ENCODE data around the gene TCF7L1. TPM values are rescaled to one million over a fixed set of nuclear protein-coding genes. Genes with fewer than 3 reads are reported as not detected.

TCF7L1 gene
- polyA plus RNA-seq, 1 donor from 2014 or later: not detected

GRCh38 chr2:85148190-85148589, 15.0 kb downstream of the TCF7L1 start:
- Histone ChIP-seq H3K9me3 (ENCODE audit: low read length) (no peaks in the 10 kb centered on the region), H3K27ac (ENCODE audit: low read length) (no peak overlapping the region), H3F3A (ENCODE audit: insufficient read depth, low read length, poor library complexity, severe bottlenecking) (no peaks in the 10 kb centered on the region), H4K20me1 (ENCODE audit: insufficient read depth) (no peaks in the 10 kb centered on the region), H2AFZ (ENCODE audit: low read depth, low read length) (no peak overlapping the region), H3K27me3 (ENCODE audit: insufficient read depth, low read depth, low read length) (no peaks in the 10 kb centered on the region), H3K4me2 (ENCODE audit: low read length) (no peak overlapping the region), H3K9me2 (ENCODE audit: insufficient read depth, low read length) (no peaks in the 10 kb centered on the region), H3K36me3 (ENCODE audit: insufficient read depth, low read length) (no peaks in the 10 kb centered on the region), H3K79me2 (replicated peaks; ENCODE audit: insufficient read depth, low read length) (peaks cover 7% of the 10 kb centered on the region), H3K9ac (ENCODE audit: low read length) (no peak overlapping the region), H3K4me3 (ENCODE audit: low read length) (no peak overlapping the region)
- no peak for TF ChIP-seq RAD21 (conservative IDR thresholded peaks at IDR 0.05)
- no peak for TF ChIP-seq POLR2AphosphoS5 (IDR thresholded peaks at IDR 0.05)
- no peak for TF ChIP-seq MXI1 (conservative IDR thresholded peaks at IDR 0.05; ENCODE audit: poor library complexity, severe bottlenecking)
- TF ChIP-seq EP300 (conservative IDR thresholded peaks at IDR 0.05; ENCODE audit: poor library complexity, severe bottlenecking): no peak
- no peak for TF ChIP-seq CTCF (IDR thresholded peaks at IDR 0.05; ENCODE audit: poor library complexity, severe bottlenecking)
- TF ChIP-seq SMC3 (conservative IDR thresholded peaks at IDR 0.05; ENCODE audit: poor library complexity): no peak
- TF ChIP-seq TAF1 (IDR thresholded peaks at IDR 0.05; ENCODE audit: low read depth): no peak
- no peak for TF ChIP-seq EZH2 (IDR thresholded peaks at IDR 0.05; ENCODE audit: borderline replicate concordance, insufficient read depth, low read length, poor library complexity, severe bottlenecking)
- TF ChIP-seq, protein P1, sequence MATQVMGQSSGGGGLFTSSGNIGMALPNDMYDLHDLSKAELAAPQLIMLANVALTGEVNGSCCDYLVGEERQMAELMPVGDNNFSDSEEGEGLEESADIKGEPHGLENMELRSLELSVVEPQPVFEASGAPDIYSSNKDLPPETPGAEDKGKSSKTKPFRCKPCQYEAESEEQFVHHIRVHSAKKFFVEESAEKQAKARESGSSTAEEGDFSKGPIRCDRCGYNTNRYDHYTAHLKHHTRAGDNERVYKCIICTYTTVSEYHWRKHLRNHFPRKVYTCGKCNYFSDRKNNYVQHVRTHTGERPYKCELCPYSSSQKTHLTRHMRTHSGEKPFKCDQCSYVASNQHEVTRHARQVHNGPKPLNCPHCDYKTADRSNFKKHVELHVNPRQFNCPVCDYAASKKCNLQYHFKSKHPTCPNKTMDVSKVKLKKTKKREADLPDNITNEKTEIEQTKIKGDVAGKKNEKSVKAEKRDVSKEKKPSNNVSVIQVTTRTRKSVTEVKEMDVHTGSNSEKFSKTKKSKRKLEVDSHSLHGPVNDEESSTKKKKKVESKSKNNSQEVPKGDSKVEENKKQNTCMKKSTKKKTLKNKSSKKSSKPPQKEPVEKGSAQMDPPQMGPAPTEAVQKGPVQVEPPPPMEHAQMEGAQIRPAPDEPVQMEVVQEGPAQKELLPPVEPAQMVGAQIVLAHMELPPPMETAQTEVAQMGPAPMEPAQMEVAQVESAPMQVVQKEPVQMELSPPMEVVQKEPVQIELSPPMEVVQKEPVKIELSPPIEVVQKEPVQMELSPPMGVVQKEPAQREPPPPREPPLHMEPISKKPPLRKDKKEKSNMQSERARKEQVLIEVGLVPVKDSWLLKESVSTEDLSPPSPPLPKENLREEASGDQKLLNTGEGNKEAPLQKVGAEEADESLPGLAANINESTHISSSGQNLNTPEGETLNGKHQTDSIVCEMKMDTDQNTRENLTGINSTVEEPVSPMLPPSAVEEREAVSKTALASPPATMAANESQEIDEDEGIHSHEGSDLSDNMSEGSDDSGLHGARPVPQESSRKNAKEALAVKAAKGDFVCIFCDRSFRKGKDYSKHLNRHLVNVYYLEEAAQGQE (IDR thresholded peaks at IDR 0.05; ENCODE audit: borderline replicate concordance): no peak

DNA sequence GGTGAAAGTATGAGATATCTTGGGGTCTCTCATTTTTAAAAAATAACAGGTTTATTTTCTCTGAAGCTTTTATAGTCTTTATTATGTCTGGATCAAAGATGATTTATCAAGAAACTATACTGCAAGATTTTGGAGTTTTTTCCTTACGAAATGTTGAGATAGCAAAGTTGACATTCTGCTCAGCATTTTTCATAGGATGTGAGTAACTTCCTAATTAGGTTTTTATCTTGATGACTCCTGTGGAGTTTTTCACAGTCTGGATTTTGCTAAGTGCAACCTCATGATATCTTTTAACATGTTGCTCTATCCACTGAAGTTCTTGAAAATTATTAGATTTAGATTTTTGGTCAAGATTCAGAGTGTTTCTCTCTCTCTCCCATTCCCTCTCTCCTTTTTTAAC, 17.8 kb downstream of the TCF7L1 start:
- no peaks in the 10 kb centered on the region for H3K9me3 ChIP-seq (ENCODE audit: low read length)
- no peaks in the 10 kb centered on the region for H4K20me1 ChIP-seq (ENCODE audit: insufficient read depth)
- H3K9ac ChIP-seq (ENCODE audit: low read length): no peak overlapping the region
- no peak overlapping the region for H3K27ac ChIP-seq (ENCODE audit: low read length)
- H3K4me3 ChIP-seq (ENCODE audit: low read length): no peak overlapping the region
- H3F3A ChIP-seq (ENCODE audit: insufficient read depth, low read length, poor library complexity, severe bottlenecking): no peaks in the 10 kb centered on the region
- no peaks in the 10 kb centered on the region for H3K27me3 ChIP-seq (ENCODE audit: insufficient read depth, low read depth, low read length)
- no peak overlapping the region for H2AFZ ChIP-seq (ENCODE audit: low read depth, low read length)
- no peaks in the 10 kb centered on the region for H3K9me2 ChIP-seq (ENCODE audit: insufficient read depth, low read length)
- H3K79me2 ChIP-seq (replicated peaks; ENCODE audit: insufficient read depth, low read length): no peaks in the 10 kb centered on the region
- no peak overlapping the region for H3K4me2 ChIP-seq (ENCODE audit: low read length)
- TF ChIP-seq TAF1 (IDR thresholded peaks at IDR 0.05; ENCODE audit: low read depth): no peak
- TF ChIP-seq MXI1 (conservative IDR thresholded peaks at IDR 0.05; ENCODE audit: poor library complexity, severe bottlenecking): no peak
- TF ChIP-seq EZH2 (IDR thresholded peaks at IDR 0.05; ENCODE audit: borderline replicate concordance, insufficient read depth, low read length, poor library complexity, severe bottlenecking): no peak
- TF ChIP-seq EP300 (conservative IDR thresholded peaks at IDR 0.05; ENCODE audit: poor library complexity, severe bottlenecking): no peak
- no peak for TF ChIP-seq RAD21 (conservative IDR thresholded peaks at IDR 0.05)
- TF ChIP-seq POLR2AphosphoS5 (IDR thresholded peaks at IDR 0.05): no peak
- TF ChIP-seq CTCF (IDR thresholded peaks at IDR 0.05; ENCODE audit: poor library complexity, severe bottlenecking): no peak
- TF ChIP-seq, protein P1 (IDR thresholded peaks at IDR 0.05; ENCODE audit: borderline replicate concordance): no peak
- TF ChIP-seq SMC3 (conservative IDR thresholded peaks at IDR 0.05; ENCODE audit: poor library complexity): no peak
- H3K36me3 ChIP-seq (ENCODE audit: insufficient read depth, low read length): no peaks in the 10 kb centered on the region
